HG02571 (cell line): Measurements from ENCODE around the gene FHOD3.
"Not testable (repeated sequence)": the region's sequence is repeated elsewhere in the genome, so short reads cannot be mapped to it uniquely, and the experiment has no call there.

ENCODE experiments used
- ATAC-seq: cut with Tn5 transposase; IDR thresholded peaks from one replicate; pipeline ENCODE4 v1.9.1; 2021; ENCODE audit warnings: mild to moderate bottlenecking, moderate library complexity; ENCODE audit not compliant: unreplicated experiment

Gene FHOD3

DNA sequence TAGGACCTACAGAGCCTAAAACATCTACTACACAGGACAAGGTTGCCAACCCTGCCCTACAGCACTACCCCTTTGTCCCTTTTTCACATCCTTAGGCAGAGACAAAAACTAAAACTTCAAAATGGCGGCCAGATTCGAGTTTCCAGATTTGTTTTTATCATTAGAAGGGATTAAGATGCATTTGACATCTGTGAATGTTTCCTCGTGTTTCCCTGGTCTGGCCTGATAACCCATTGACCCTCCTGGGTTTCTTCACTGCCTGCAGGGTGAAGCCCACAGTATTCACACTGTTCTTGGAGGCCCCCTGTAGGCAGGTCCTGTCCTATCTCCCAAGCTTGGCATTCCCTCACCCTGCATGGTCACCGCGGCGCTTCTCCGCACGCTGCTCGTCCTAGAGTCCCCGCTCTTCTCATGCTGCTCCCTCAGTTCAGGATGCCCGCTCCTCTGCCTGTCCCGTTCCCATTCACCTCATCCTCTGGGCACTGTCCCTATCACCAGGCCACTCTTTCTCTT is 463.7 kb downstream of the FHOD3 start:
- no peak for ATAC-seq

DNA sequence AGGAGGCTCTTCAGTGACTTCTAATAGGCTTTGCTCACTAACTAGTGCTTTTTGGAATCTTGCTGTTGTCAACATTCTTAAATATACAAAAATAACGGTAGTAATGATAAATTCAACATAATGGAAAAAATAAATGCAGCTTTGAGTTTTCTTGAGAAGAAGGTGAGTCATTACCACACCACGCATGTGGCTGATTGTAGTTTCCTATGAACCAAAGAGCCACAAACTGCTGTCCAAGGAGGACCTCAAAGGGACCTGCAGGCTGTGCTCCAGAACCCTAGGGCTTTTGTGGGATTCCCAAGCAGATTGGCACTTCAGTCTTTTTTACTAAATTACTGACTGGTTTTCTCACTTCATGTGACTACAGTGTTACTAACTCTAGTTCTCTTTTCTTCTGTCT is 464.6 kb downstream of the FHOD3 start:
- no peak for ATAC-seq

DNA sequence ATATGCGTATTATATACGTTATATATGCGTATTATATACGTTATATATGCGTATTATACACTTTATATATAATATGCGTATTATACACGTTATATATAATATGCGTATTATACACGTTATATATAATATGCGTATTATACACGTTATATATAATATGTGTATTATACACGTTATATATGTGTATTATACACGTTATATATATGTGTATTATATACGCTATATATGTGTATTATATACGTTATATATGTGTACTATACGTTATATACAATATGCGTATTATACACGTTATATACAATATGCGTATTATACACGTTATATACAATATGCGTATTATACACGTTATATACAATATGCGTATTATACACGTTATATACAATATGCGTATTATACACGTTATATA is 465.5 kb downstream of the FHOD3 start:
- ATAC-seq = not testable (repeated sequence)

GRCh38 chr18:36766836-36767235 is 469.3 kb downstream of the FHOD3 start:
- no peak for ATAC-seq

GRCh38 chr18:36769172-36769571 is 471.7 kb downstream of the FHOD3 start:
- no peak for ATAC-seq

GRCh38 chr18:36769611-36770314 is 472.2 kb downstream of the FHOD3 start:
- no peak for ATAC-seq

GRCh38 chr18:36770315-36770946 is 472.9 kb downstream of the FHOD3 start:
- no peak for ATAC-seq

DNA sequence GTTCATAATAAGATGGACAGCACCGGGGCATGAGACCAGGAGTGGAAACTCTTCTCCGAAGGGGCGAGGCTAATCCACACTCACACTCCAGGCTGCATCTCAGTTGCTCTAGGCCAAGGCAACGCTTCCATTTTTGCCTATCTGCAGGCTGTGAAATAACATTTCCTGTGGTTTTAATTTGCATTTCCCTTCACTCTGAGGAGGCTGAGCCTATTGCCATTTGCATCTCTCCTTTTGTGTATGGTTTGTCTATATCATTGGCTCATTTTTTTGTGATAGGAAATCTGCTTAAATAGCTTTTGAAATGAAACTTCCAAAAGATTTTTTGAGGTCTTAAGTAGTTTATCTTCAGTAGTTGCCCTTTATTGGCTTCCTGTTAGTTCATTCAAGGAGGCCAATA is 473.7 kb downstream of the FHOD3 start:
- no peak for ATAC-seq

DNA sequence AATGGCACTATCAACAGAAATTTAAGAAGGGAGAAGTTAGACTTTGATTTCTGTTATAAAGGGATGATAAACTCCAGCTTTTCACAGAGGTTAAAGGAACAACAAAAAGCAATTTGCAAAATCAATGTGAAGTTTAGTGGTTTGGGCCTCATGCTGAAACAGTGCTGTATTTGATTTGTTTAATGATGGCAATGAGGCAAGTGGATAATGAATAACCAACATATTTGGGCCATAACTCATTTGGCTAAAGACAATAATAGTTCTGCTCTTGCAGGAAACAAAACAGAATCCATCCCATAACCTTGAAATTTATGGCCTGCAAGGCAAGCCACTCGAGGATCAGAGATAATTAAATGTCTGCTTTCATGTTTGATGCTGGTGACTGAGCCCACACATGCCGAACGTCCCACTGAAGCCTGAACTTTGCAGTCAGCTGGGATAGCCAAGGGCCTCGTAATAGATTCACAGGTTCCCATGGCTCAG is 474.8 kb downstream of the FHOD3 start:
- no peak for ATAC-seq

DNA sequence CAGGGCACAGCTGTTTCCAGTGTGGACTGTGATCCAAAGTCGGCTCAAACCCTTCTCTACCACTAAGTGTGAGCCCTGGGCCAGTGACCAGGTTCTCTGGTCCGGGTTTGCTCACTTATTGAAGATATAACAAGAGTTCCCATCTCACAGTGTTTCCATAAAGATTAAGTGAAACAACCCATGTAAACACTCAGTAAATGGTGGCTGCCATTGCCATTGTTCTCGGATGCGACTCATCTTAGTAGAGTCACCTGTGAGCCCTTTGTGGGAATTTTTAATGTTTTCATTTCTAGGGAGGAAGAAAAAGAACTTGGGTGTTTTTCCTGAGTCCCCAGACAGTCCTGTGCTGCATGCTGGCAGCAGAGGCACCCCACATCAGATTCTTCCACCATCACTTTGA is 477.9 kb downstream of the FHOD3 start:
- ATAC-seq = no peak

DNA sequence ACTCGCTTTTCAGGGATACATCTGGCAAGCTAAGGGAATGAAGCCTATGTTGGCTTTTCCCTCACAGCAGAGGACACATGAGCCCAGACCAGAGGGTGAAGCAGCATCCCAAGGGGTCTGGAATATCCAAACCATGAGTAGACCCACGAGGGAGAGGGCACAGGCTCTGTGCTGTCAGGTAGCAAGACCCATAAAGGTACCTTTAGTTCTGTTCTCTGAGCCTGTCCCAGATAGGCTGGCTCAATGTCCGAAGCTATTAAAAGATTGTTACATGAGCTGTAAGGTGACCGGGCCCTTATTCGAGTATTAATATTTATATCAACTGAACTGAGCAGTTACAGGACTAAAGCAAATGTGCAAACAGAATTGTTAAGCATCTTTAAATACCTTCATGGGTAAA is 479.1 kb downstream of the FHOD3 start:
- ATAC-seq = no peak

GRCh38 chr18:36777566-36777965 is 480.1 kb downstream of the FHOD3 start:
- no peak for ATAC-seq

DNA sequence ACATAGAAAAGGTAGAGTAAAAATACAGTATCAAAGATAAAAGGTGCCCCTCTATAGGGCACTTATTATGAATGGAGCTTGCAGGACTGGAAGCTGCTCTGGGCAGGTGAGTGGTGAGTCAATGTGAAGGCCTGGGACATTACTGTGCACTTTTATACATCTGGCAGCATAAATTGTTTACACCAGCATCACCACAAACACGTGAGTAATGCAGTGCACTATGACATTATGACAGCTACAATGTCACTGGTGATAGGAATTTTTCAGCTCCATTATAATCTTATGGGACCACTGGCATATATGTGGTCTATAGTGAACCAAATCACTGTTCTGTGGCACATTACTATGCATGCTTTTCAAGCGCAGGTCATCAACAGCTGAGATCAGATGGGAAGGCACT is 483.2 kb downstream of the FHOD3 start:
- ATAC-seq = no peak

GRCh38 chr18:36782710-36783109 is 485.2 kb downstream of the FHOD3 start:
- no peak for ATAC-seq

DNA sequence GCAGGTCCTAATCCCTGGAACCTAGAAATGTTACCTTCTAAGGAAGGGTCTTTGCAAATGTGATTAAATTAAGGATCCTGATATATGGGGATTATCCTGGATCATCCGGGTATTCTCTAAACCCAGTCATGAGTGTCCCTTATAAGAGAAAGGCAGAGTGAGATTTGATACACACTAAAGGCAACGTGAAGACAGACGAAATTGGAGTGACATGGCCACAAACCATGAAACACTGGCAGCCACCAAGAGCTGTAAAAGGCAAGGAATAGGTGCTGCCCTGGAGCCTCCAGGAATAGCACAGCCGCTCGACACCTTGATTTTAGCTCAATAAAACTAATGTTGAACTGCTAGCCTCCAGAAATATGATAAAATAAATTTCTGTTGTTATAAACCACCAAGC is 486.3 kb downstream of the FHOD3 start:
- no peak for ATAC-seq

DNA sequence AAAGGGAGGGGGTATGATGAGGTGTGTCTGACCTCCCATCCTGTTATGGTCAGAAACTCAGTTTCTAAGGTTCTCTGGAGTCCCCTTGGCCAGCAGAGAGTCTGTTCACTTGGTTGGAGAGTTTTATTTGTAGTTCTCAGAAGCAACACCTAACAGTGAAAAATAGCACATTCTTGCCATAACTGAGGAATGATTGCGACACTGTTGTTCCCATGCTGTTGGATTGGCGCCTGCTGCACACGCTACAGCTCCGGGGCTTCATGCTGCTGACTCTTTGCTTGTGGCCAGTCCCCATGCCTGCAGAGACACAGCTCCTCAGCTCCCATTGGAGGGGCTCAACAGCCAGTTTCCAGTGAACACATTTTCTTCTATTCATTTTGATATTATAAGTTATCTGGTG is 489.2 kb downstream of the FHOD3 start:
- no peak for ATAC-seq

DNA sequence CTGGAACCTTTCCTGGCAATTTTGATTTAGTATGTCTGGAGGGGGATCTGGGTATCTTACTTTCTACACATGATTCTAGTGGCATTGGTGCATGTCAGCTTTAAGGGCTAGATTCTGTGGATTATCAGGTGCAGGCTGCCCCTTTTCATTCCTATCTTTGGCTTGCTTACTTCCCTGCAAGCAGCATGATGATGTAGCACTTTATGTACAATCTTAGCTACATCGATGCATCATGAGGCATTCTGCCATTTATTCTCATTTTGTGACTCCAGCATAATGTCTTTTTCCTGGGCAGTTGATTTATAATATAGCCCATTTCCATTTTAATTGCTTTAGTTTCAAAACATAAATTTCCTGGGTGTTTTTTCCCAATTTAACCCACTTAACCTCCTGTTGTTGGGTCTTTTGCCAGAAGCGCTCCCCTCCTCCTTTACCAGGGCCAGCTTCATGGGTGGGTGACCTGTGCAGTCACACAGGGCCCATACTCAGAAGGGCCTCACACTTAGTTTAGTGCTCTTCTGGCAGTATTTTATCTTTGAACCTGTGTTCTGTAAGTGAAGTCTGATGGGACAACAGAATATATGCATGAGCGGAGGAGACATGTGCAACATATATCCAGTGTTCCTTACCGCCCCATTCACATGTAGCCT is 495.2 kb downstream of the FHOD3 start:
- no peak for ATAC-seq

GRCh38 chr18:36798738-36799473 is 501.4 kb downstream of the FHOD3 start:
- no peak for ATAC-seq

- ATAC-seq = no peak
Measured at GRCh38 chr18:36805105-36805504, 507.6 kb downstream of the FHOD3 start.

GRCh38 chr18:36808681-36809080 is 511.2 kb downstream of the FHOD3 start:
- ATAC-seq = no peak
